ENCODE data around the gene SPDL1.
A peak's percentile ranks its signal among the peaks of the same experiment; 100 is the strongest.

The SPDL1 gene

DNA sequence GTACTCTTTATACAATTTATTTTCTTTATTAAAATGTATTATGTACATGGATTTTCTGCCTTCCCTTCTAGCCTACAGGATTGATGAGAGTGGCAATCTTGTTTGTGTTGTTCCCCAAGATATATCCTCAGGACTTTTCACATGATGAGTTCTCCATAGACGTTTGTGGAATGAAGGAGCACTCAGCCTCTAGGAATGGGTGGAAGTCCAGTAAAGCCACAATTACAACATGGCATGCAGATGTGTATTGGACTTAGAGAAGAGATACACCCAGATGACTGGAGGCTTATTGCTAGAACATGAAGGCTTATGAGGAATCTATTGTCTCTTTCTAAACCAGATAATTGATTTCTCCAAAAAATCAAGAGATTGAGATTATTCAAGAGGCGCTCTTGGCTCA is 45.3 kb downstream of the SPDL1 start:
- DNase-seq (ENCODE audit: extremely low read depth in 1 of 2, low read depth in 1 of 2): no peak

DNA sequence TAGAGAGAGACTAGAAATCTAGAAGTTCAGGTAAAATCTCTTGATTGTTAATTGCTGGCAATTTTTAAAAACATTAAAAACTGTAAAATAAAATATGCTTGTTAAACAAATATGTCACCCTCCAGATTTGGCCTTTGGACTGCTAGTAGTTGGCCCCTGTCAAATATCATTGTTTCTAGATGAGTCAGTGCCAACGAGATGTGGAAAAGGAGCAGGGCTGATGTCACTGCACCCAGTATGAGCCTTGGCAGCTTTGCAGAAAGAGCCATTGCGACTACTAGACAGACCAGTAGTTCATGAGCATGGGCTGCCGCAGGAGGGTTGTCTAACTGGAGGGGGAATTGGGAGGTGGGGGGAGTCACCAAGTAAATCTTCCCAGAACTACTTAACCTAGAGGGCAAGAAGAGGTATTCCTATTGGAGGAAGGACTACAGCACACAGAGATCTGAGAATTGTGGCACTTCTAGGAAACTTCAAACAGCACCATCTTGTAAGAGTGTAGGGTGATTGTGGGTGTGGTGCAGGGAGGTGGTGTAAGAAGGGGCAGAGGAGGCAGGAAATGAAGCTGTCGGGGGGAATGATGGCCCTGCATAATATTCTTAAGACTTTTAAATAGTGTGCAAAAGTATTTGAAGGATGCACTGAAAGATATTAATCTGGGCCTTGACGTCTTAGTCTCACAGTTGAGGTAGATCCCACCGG is 46.4 kb downstream of the SPDL1 start:
- DNase-seq (ENCODE audit: extremely low read depth in 1 of 2, low read depth in 1 of 2): no peak

DNA sequence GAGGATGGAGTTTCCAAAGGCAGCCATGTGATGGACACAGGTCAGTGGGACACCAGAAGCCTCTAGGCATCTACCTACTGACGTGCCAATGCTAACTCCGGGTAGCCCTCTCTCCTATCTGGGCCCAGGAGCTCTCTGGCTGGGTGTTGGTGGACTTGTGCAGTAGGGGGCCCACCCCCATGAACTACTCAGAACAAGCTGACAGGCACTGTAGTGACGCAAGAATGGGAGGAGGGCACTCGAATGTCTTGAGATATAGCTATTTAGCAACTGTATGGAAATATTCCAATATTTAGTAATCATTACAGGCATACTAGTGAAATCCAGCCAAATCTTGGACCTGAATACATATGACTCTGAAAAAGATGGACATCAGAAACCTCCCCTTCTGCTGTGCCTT is 47.8 kb downstream of the SPDL1 start:
- DNase-seq (ENCODE audit: extremely low read depth in 1 of 2, low read depth in 1 of 2): no peak

DNA sequence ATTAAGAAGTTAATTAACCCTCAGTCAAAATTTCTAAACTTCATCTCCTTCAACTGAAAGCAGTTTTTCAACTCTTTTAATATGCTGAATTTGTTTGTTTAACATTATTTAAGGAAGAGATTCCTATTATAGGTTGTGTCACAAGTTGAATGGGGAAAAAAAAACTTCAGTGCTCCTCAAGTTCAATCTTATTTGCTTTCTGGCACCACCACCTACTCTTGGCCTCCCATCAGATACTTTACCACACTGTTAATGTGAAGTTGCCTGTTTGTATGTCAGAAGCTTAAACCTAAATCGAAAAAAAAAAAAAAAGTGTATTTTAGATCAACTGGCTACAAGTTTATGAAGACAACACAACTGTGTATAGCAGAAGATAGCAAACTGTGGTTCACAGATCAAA is 49.4 kb downstream of the SPDL1 start:
- DNase-seq (ENCODE audit: extremely low read depth in 1 of 2, low read depth in 1 of 2): no peak

DNA sequence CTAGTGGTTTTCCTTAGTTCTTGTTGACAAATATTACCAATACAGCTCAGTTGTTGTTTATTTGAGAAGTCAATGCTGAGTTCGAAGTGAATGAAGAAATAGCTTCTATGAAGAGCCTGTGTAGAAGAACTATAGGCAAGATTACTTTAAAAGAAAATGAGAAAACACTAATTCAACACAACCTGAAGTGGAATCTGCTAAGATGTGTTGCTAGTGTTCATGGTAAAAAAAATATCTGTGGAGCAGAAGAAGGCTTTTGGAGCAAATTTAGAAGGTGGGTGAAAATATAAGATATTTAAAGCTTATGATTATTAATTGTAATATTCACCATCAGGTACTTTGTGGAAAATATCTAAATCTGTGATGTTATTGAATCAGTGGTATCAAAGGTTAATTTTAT is 51.0 kb downstream of the SPDL1 start:
- no peak for DNase-seq (ENCODE audit: extremely low read depth in 1 of 2, low read depth in 1 of 2)

DNA sequence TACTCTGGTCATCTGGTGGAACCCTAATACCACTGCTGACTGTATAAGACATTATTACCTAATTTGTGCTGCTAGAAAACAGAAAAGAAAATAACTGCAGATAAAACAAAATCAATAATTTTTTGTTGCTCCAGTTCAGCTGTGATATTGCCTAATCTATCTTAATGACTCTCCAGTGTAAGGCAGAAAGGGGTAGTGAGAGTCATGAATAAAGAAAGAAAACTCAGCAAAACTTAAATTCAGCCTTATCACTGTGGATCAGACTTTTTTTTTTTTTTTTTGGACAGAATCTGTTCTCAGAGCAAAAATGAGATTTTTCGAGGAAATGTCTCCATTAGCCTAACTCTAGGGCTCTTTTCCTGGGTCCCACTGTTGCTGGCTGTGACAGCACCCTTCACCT is 52.4 kb downstream of the SPDL1 start:
- DNase-seq (ENCODE audit: extremely low read depth in 1 of 2, low read depth in 1 of 2): no peak

DNA sequence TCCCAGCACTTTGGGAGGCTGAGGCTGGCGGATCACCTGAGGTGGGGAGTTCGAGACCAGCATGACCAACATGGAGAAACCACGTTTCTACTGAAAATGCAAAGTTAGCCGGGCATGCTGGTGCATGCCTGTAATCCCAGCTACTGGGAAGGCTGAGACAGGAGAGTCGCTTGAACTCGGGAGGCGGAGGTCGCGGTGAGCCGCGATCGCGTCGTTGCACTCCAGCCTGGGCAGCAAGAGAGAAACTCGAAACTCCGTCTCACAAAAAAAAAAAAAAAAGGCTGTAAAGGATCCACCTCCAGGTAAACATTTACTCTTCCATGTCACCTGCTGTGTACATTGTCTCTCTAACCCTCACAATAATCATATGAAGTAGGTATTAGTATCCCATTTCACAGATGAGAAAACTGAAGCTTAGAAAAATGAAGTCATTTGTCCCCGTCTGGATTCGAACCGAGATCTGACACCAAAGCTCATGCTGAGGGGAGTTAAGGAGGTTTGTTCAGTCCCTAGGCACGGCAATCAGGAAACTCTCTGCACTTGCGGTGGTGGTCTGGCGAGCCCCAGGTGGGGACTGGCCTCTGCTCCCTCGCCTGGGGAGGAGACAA is 53.0 kb downstream of the SPDL1 start:
- no peak for DNase-seq (ENCODE audit: extremely low read depth in 1 of 2, low read depth in 1 of 2)

DNA sequence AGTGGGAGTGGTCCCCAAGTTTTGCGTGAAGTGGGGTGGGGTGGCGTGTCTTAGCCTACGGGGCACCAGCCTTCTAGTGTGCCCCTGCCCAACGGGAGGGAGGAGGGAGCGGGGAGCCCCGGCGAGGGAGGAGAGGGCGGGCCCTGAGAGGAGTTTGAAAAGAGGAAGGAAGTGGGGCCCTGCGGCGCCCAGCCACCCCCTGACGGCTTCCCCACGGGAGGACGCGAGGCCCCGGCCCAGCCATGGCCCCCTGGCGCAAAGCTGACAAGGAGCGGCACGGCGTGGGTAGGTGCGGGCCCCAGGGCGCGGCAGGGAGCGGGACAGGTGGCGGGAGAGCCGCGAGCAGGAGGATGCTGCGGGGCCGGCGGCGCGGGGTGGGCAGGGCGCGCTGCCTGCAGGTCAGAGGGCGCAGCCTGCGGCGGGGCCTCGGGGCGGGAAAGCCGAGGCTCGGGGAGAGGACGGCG is 53.5 kb downstream of the SPDL1 start, which contains the start of gene DOCK2:
Gene DOCK2 (plus strand): TSS at position 191 of the 464 bp plus-strand sequence. CDS start 52 bp downstream, at position 243.
- DNase-seq (ENCODE audit: extremely low read depth in 1 of 2, low read depth in 1 of 2): peak in 1 of 2 donors; percentile 51

DNA sequence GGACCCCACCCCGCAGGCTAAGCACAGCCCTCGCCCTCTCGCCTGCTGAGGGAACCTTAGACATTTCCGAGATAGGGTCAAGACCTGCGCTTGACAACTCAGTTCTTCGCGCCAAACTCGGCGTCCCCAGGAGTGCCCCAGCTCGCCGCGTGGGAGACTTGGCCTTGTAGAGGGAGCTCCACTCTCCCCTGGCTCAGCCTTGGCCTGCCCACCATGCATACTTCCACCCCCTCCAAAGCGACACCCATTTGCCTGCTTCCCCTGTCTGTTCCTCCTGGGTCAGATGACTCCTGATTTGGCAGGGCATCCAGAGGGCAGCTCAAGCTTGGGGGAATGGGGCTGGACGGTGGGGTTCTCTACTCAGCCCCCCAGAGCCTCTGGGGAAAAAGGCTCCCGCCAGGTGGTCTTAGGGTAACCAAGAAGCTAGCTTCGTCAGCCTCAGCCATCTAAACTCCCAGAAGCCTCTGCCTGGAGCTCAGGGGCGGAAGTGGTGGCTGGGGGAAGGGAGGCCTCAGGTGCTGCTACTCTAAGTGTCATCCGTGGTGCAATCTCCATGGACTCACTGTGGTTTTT is 54.1 kb downstream of the SPDL1 start:
- DNase-seq (ENCODE audit: extremely low read depth in 1 of 2, low read depth in 1 of 2): peak in 1 of 2 donors; percentile 49

DNA sequence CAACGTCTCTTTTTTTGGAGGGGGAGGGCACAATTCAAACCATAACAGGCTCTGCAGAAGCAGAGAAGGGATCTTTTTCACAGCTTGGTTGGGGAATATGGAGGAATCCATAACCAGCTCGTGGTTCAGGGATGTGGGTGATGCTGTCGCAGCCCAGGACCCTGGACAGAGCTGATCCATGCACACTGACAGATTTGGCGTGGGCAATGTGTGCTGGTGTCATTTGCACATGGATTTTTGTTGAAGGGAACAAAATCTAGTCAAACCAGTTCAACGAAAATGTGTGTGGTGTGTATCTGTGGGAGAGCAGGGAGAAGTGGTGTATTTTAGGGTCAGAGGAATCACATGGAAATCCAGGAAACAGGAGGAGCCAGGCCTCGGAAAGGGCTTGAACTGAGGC is 57.7 kb downstream of the SPDL1 start:
- DNase-seq (ENCODE audit: extremely low read depth in 1 of 2, low read depth in 1 of 2): no peak

DNA sequence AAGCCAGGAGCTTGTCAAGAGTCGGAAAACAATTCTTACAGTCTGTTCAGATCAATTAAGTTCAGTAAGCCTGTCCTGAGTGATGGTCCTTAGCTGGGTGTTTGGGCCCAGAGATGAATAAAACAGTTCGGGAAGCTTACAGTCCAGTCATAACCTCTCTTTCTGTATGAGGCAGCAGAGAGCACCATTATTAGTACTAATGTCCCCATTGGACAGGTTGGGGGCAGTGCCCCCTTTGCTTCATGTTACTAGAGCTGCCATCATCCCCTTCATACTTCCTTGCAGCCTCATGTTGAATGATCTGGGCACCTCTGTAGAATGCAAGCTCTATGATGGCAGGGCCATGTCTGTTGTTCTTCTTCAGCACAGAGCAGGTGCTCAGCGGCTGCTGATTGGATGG is 63.3 kb downstream of the SPDL1 start:
- no peak for DNase-seq (ENCODE audit: extremely low read depth in 1 of 2, low read depth in 1 of 2)

DNA sequence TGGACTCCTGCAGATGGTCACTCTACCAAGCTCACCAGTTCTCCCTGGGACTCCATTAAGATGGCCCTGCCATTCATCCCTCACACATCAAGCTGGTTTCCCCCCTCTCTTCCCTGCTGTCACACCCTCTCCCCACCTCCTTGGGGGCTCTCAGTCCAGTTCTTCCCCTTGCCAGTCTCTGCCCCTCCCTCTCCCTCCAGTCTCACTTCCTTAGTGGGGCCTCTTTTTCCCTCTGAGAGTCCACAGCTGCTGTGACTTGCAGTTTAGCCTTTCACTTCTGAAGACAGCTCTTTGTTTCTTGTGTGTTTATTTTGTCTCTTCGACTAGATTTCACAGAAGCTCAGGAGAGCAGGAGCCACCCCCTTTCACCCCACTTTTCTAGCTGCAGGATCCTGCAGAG is 64.0 kb downstream of the SPDL1 start:
- no peak for DNase-seq (ENCODE audit: extremely low read depth in 1 of 2, low read depth in 1 of 2)

DNA sequence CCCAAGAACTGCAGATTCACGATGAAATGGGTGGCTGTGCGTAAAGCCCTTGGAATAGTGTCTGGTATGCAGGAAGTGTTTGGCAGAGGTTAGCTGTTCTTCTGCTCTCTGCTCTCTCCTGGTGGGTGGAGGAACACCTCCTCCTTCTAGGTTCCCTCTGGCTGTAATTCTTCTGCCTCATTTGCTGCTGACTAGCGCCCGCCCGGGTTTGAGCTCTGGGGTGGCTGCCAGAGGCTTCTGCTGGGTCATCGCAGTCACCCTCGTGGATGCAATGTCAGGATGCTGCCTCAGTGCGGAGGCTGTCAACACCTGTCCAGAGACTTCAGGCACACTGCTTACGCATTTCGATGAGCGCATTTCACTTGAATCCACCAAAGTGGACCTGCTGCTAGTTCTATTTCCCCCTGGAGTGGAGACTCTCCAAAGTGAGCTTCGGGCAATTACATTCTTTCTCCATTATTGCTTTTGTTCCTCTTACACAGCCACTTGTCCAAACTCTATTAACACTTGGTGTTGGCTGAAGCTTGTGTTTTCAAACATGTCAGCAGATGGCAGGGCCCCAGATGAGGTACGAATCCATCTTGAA is 65.2 kb downstream of the SPDL1 start:
- no peak for DNase-seq (ENCODE audit: extremely low read depth in 1 of 2, low read depth in 1 of 2)

DNA sequence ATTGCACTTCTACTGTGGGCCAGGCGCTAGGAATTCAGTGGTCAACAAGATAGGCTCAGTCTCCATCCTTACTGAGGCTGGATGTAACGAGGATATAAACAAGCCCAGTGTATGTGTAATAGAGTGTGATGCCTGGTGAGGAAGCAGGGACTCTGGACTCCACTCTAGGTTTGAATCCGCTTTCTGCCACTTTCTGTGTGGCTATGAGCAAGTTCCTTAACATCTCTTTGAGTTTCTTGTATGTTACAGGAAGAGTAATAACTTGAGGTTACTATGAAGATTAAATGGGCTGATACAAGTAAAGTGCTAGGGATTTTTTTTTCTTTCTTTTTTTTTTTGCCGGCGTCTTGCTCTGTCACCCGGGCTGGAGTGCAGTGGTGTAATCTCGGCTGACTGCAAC is 65.9 kb downstream of the SPDL1 start:
- no peak for DNase-seq (ENCODE audit: extremely low read depth in 1 of 2, low read depth in 1 of 2)

DNA sequence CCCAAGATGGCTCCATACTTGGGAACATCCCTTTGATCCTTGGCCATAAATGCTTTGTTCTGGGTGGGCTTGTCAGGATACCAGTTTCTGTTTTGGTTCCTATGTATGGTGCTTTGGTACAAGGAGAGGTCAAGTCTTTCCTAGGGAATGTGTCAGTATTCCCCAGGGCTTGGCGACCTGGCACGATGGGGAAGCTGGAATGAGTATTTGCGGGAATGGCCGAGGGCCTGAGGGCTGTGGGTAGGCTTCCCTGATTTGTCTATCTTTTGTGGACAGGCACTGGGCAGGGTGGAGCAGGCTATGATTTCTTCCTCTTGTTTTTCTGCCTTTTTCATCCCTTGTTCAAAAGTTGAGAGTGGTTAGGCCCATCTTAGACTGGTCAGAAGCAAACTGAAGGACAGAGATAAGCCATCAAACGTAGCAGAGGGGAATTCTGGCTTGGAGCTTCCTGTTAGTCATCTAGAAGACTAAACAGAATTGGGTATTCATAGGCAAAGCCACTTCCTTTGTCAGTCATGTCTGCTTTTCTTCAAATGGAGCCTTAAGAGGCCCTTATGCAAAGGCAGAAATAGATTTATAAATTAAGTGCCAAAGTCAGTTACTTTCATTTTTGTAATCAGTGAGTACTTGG is 67.2 kb downstream of the SPDL1 start:
- DNase-seq (ENCODE audit: extremely low read depth in 1 of 2, low read depth in 1 of 2): no peak

DNA sequence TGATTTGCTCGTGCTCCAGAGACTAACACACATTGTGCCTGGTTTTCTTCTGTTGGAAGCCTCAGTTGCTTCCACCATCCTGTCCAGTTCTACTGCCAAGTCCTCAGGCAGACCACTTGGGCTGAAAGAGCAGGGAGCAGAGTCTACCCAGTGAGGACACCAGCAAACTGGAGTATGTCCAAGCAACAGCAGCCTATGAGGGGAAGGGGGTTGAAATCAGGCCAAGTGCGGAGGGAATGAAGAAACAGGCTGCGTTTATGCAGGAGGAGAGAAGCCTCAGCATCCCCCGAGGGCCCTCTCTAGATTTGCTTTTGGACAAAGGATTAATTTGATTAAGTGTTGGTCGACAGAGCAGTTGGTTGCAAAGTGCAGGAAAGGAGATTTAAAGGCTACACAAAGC is 68.0 kb downstream of the SPDL1 start:
- no peak for DNase-seq (ENCODE audit: extremely low read depth in 1 of 2, low read depth in 1 of 2)

DNA sequence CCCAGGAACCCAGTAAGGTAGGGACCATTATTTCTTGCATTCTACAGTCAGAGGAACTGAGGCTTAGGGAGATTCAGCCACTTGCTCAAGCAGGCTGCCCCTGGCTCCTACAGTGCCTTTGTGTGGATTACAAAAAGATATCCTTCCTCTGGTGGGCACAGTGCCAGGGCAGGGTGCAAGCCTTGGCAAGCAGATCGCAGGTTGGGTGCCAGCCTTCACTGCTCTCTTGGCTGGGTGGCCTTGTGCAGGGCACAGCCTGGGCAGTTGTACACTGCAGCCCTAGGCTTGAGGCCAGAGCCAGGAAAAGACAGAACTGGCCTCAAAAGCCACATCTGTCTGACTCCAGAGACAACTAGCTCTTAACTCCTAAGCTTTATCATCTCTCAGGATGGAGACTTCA is 68.5 kb downstream of the SPDL1 start:
- DNase-seq (ENCODE audit: extremely low read depth in 1 of 2, low read depth in 1 of 2): no peak

DNA sequence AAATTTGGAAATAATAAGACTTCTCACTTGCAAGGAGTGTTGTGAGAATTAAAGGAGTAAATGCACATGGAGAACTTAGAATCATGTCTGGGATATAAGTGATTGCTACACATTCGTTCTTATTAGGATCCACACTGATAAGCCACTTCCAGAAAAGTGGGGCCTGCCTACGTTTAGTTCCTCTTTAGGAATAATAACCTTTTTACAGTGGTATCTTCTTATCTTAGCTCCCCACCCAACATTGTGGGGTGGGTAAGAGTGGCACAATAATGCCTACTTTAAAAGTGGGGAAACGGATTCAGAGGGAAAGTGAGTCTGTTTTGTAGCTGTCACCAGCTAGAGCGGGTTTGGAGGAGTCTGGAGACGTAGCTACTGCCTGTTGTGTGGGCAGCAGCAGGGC is 69.5 kb downstream of the SPDL1 start:
- DNase-seq (ENCODE audit: extremely low read depth in 1 of 2, low read depth in 1 of 2): no peak

Data from activated CD8-positive, alpha-beta memory T cell treated with anti-CD3 and anti-CD28 coated beads for 1 hour (primary cell).